Peyer's patch (tissue), 4 donors: Measurements from ENCODE around the gene GPANK1. TPM values are rescaled to one million over a fixed set of nuclear protein-coding genes. Genes with fewer than 3 reads are reported as not detected.

Source experiments
- DNase-seq, 3 donors: peaks; one replicate each; pipeline ENCODE4 v3.0.0-alpha.2; 2017 to 2019
- H3K27ac ChIP-seq, 4 donors: fragments of 200-600 bp; sonication (generic); one replicate each; pipeline ENCODE4 v1.5.1; 2016 to 2019
- H3K27me3 ChIP-seq, 2 donors: fragments of 200-600 bp; sonication (generic); one replicate each; pipeline ENCODE4 v1.5.1; 2019
- H3K36me3 ChIP-seq, 3 donors: fragments of 200-600 bp; sonication (generic); one replicate each; pipeline ENCODE4 v1.5.1; 2016 to 2019
- H3K4me1 ChIP-seq, 4 donors: fragments of 200-600 bp; sonication (generic); one replicate each; pipeline ENCODE4 v1.5.1; 2016 to 2019
- H3K4me3 ChIP-seq, 4 donors: fragments of 200-600 bp; sonication (generic); 1 replicate in 3 of 4; 2 replicates in 1 of 4; pipeline ENCODE4 v1.5.1; 2016 to 2019; ENCODE audit warnings: mild to moderate bottlenecking in 1 of 4
- H3K9me3 ChIP-seq, 4 donors: fragments of 200-600 bp; sonication (generic); one replicate each; pipeline ENCODE4 v1.5.1; 2016 to 2019; ENCODE audit warnings: mild to moderate bottlenecking in 1 of 4
- POLR2A ChIP-seq, 2 donors: fragments of 450-650 bp; IDR thresholded peaks; one replicate each; pipeline ENCODE4 v1.5.1; 2017; ENCODE audit warnings: antibody characterized with exemption in 2 of 2, mild to moderate bottlenecking in 2 of 2, moderate library complexity in 2 of 2
- total RNA-seq, 4 donors: library from RNA; depleted of rRNA; stranded (reverse); fragments of >200 nt; gene quantifications; one replicate each; pipeline ENCODE4 v1.1.0, GENCODE V29; 2016
- TF ChIP-seq, protein P1 (sequence below), 6 experiments: fragments of 450-650 bp in 4 of 6; fragments of 200-600 bp in 2 of 6; sonication (generic) in 1 of 6; IDR thresholded peaks; one replicate each; pipeline ENCODE4 v1.5.1; 2017 to 2019; ENCODE audit warnings: antibody characterized with exemption in 6 of 6, mild to moderate bottlenecking in 3 of 6, moderate library complexity in 1 of 6

The GPANK1 gene
- total RNA-seq, 4 donors from 2014 or later: 29.4 to 63.5 (median 41.9) TPM

GRCh38 chr6:31663961-31664789 lies 622 bp downstream of the GPANK1 start:
- H3K27me3 ChIP-seq: no peaks in the 10 kb centered on the region
- H3K4me1 ChIP-seq: peaks cover 4 to 53% (median 10%) of the 10 kb centered on the region in 4 donors
- H3K36me3 ChIP-seq: peaks cover 0 to 31% (median 0%) of the 10 kb centered on the region in 3 donors
- peak overlapping the region; percentile 92 to 99 (median 95) for H3K27ac ChIP-seq
- peak in 1 of 3 donors; percentile 61 for DNase-seq
- H3K4me3 ChIP-seq: peak overlapping the region; percentile 68 to 95 (median 79)
- TF ChIP-seq, protein P1, sequence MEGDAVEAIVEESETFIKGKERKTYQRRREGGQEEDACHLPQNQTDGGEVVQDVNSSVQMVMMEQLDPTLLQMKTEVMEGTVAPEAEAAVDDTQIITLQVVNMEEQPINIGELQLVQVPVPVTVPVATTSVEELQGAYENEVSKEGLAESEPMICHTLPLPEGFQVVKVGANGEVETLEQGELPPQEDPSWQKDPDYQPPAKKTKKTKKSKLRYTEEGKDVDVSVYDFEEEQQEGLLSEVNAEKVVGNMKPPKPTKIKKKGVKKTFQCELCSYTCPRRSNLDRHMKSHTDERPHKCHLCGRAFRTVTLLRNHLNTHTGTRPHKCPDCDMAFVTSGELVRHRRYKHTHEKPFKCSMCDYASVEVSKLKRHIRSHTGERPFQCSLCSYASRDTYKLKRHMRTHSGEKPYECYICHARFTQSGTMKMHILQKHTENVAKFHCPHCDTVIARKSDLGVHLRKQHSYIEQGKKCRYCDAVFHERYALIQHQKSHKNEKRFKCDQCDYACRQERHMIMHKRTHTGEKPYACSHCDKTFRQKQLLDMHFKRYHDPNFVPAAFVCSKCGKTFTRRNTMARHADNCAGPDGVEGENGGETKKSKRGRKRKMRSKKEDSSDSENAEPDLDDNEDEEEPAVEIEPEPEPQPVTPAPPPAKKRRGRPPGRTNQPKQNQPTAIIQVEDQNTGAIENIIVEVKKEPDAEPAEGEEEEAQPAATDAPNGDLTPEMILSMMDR (IDR thresholded peaks at IDR 0.05): no peak
- no peaks in the 10 kb centered on the region for H3K9me3 ChIP-seq

- peaks cover 9 to 61% (median 18%) of the 10 kb centered on the region in 4 donors for H3K4me1 ChIP-seq
- H3K36me3 ChIP-seq: peaks cover 0 to 23% (median 0%) of the 10 kb centered on the region in 3 donors
- no peaks in the 10 kb centered on the region for H3K27me3 ChIP-seq
- DNase-seq: no peak
- H3K27ac ChIP-seq: peak overlapping the region; percentile 92 to 99 (median 95)
- TF ChIP-seq, protein P1 (IDR thresholded peaks at IDR 0.05): no peak
- no peak for TF ChIP-seq POLR2A (IDR thresholded peaks at IDR 0.05)
- peak overlapping the region; percentile 68 to 95 (median 79) for H3K4me3 ChIP-seq
- no peaks in the 10 kb centered on the region for H3K9me3 ChIP-seq
Measured at GRCh38 chr6:31663126-31663960, 1.5 kb downstream of the GPANK1 start.

GRCh38 chr6:31662124-31662723 lies 2.6 kb downstream of the GPANK1 start:
- peaks cover 9 to 68% (median 19%) of the 10 kb centered on the region in 4 donors for H3K4me1 ChIP-seq
- H3K27me3 ChIP-seq: no peaks in the 10 kb centered on the region
- no peaks in the 10 kb centered on the region for H3K9me3 ChIP-seq
- H3K27ac ChIP-seq: no peak overlapping the region
- peaks cover 0 to 20% (median 0%) of the 10 kb centered on the region in 3 donors for H3K36me3 ChIP-seq
- TF ChIP-seq, protein P1 (IDR thresholded peaks at IDR 0.05): no peak
- no peak for TF ChIP-seq POLR2A (IDR thresholded peaks at IDR 0.05)
- no peak for DNase-seq
- no peak overlapping the region for H3K4me3 ChIP-seq

DNA sequence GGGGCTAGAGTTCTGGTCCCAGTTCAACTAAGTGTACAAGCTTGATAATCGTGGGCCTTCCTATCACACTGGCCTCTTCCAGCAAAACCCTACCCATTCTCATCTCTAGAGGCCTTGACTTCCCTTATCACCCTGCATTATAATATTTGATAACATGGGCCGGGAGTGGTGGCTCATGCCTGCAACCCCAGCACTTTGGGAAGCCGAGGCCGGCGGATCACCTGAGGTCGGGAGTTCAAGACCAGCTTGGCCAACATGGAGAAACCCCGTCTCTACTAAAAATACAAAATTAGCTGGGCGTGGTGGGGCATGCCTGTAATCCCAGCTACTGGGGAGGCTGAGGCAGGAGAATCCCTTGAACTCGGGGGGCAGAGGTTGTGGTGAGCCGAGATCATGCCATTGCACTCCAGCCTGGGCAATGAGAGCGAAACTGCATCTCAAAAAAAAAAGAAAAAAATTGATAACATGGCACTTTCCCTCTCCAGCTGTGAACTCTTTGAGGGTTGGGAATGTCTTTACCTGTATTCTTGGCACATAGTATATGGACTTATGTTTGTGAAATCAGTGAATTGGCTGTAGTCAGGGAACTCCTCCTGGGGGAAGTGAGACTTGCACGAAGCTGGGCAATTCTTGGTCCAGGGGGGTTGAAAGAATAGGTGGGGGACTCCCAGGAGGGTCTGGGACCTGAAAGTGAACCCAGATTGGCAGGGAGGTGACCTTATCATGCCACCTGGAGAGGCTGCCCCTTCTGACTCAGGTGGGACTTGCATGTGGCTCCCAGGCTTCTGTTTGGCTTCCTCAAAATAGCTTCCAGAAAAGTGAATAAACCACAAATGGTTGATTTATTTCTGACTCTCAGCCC lies 3.3 kb downstream of the GPANK1 start:
- DNase-seq: no peak
- Histone ChIP-seq H3K4me3 (peak overlapping the region in 3 of 4 donors; percentile 64 to 74 (median 67)), H3K27ac (peak overlapping the region; percentile 81 to 90 (median 84)), H3K27me3 (no peaks in the 10 kb centered on the region), H3K36me3 (peaks cover 0 to 24% (median 0%) of the 10 kb centered on the region in 3 donors), H3K4me1 (peaks cover 9 to 63% (median 19%) of the 10 kb centered on the region in 4 donors), H3K9me3 (no peaks in the 10 kb centered on the region)
- no peak for TF ChIP-seq POLR2A (IDR thresholded peaks at IDR 0.05)
- TF ChIP-seq, protein P1 (IDR thresholded peaks at IDR 0.05): no peak
